Measurements from ENCODE around the gene ALK.

DNA sequence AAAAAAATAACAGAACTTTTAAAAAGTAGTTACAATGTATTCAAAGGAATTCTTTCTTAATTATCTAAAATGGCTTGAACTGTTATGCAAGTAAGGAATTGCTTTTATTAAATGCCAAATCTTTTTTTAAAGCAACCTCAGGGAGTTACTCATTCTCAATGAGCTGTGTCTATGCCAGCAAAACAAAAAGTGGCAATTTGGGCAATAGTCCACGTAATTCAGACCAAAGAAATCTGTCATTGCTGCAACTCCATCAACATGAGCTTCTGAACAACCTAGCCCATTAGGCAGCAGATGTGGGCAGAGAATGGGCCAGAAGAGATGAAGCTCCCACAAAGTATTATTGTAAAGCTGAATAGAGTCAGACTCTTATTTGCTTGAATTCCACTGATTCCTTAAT is 118.4 kb downstream of the ALK start:
- TF ChIP-seq, protein P1, sequence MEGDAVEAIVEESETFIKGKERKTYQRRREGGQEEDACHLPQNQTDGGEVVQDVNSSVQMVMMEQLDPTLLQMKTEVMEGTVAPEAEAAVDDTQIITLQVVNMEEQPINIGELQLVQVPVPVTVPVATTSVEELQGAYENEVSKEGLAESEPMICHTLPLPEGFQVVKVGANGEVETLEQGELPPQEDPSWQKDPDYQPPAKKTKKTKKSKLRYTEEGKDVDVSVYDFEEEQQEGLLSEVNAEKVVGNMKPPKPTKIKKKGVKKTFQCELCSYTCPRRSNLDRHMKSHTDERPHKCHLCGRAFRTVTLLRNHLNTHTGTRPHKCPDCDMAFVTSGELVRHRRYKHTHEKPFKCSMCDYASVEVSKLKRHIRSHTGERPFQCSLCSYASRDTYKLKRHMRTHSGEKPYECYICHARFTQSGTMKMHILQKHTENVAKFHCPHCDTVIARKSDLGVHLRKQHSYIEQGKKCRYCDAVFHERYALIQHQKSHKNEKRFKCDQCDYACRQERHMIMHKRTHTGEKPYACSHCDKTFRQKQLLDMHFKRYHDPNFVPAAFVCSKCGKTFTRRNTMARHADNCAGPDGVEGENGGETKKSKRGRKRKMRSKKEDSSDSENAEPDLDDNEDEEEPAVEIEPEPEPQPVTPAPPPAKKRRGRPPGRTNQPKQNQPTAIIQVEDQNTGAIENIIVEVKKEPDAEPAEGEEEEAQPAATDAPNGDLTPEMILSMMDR (IDR thresholded peaks at IDR 0.05; ENCODE audit: low read length), result no peak
- no peak for TF ChIP-seq EZH2 (optimal IDR thresholded peaks at IDR 0.05; ENCODE audit: low read depth, low read length)
